Retinal pigment epithelial cell (primary cell): ENCODE results near the gene TROAP.

Source experiments
- DNase-seq: peaks from one replicate; pipeline ENCODE4 v3.0.0-alpha.2; 2010; ENCODE audit warnings: low read depth
- H3K4me3 ChIP-seq: 2 replicates; pipeline ENCODE4 v1.5.1; 2011; ENCODE audit warnings: mild to moderate bottlenecking, low read length, control low read depth, moderate library complexity
- TF ChIP-seq, protein P1 (sequence below): conservative IDR thresholded peaks from 2 replicates; pipeline ENCODE4 v1.5.1; 2011; ENCODE audit warnings: low read depth, low read length, control low read depth, inconsistent platforms

Gene TROAP

DNA sequence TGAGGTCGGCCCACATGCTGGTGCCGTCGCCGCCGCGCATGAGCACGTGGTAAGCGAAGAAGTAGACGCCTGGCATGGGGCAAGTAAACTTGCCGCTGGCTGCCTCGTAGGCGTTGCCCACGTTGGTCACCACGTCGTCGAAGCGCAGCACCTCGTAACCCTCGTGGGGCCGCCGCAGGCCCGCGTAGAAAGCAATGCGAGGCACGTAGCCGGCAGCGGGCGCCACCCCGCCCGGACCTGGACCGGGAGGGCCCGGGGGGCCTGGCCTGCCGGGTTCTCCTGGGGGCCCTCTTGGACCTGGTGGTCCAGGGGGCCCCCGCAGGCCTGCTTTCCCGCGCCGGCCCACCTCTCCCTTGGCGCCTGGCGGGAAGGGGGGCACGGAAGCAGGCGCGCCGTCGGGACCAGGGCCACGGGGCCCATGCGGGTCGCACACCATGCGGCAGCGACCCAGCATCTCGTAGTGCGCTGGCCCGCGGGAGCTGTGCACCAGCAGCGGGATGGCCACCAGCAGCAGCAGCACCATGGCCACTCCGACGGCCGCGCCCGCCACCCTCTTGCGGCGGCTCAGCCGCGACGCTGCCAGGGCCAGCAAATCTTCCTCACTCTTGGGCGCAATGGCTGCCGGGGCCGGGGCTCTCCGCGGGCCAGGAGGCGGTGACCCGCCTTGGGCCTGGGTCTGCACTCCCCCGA lies 13.0 kb downstream of the TROAP start:
- no peak overlapping the region for H3K4me3 ChIP-seq
- TF ChIP-seq, protein P1, sequence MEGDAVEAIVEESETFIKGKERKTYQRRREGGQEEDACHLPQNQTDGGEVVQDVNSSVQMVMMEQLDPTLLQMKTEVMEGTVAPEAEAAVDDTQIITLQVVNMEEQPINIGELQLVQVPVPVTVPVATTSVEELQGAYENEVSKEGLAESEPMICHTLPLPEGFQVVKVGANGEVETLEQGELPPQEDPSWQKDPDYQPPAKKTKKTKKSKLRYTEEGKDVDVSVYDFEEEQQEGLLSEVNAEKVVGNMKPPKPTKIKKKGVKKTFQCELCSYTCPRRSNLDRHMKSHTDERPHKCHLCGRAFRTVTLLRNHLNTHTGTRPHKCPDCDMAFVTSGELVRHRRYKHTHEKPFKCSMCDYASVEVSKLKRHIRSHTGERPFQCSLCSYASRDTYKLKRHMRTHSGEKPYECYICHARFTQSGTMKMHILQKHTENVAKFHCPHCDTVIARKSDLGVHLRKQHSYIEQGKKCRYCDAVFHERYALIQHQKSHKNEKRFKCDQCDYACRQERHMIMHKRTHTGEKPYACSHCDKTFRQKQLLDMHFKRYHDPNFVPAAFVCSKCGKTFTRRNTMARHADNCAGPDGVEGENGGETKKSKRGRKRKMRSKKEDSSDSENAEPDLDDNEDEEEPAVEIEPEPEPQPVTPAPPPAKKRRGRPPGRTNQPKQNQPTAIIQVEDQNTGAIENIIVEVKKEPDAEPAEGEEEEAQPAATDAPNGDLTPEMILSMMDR, result no peak
- no peak for DNase-seq

DNA sequence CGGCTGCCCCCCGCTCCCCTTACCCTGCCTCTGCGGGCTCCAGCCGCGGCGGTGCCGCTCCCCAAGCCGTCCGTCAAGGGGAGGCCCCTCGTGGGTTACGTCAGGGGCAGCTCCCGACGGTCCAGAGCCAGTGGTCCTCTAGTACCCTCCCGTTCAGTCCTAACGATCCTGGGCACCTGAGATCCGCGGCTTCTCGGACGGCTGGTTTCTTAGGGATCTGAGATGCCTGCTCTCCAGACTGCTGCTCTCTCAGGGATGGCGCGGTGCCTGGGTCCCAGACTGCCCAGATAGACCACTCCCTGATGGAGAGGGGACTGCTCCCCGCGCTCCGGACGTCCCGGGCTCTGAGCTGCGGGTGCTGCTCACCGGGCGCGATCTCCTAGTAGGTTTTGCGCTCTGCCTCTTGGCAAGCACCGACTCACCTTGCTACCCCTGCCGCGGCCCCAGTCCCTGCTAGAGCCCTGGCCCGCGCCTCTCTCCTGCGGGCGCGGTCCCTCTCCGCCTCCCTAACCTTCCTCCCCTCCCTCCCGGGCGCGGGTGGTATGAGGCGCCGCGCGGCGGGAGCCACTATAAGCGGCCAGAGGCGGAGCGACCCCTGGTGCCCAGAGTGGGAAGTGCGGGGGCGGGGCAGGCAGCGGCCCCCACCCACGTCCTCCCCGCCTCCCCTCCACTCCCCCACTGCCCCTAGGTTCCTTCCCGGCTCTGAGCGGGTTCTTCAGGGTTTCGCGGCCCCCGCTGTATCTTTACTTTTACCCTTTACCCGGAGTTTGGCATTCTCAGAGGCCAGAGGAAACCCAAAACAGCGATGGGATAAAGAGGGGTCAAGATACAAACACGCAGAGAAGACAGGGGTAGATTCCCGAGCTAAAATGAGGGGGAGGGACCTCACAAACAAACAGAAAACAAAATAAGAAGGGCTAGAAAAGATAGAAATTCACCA lies 13.9 kb downstream of the TROAP start, which contains the start of gene C1QL4:
C1QL4 (minus strand) TSS at position 544 of the 940 bp plus-strand sequence. CDS start 711 bp downstream, outside the sequence.
- H3K4me3 ChIP-seq, result peak within 1 kb of the TSS; percentile 31
- TF ChIP-seq, protein P1, result peak; percentile 85
- DNase-seq, result no peak

DNA sequence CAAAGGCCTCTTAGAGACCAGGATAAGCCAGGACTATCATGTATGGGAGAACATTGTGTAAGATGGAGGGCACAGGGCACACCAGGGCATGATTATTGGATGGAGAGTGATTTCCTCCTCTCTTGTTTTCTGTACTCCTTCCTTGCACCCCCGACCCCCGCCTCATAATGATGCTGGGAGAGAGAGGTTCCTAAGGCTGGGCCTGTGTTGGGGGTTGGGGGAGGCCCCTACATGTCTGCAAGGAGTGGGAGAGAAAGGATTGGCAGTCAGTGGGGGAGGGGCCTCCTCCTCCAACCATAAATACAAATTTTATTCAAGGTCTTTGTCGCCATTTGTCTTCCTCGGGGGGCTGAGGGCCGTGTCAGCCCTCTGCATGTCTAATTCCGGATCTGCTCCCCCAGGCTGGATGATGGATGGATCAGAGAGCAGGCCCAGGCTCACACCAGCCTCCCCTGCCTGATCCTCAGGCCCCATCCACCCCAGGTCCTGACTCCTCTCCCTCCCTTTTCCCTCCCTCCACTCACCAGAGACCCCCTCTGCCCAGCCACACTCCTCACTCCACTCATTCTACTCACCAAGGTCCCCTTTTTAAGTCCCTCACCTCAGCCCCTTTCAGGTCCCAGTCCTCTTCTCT lies 15.9 kb downstream of the TROAP start:
- TF ChIP-seq, protein P1, result no peak
- DNase-seq, result no peak

DNA sequence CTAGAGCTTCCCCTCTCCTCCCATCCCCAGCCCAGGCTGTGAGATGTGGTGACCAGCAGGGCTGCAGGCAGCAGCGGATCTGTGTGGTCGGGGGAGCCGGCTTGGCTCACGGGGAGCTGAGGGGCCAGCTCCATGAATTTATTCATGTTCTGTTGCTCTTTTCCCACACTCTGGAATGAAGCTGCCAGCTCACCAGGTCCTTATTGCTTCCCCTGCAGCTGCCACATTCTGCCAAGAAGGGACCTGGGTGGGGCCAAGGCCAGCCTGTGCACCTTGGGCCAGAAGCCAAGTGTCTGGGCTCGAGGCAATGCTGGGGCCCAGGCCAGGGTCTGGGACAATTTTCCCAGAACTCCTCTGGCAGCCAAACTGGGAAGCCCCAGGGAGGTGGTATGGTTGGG lies 16.4 kb downstream of the TROAP start:
- no peak overlapping the region for H3K4me3 ChIP-seq
- TF ChIP-seq, protein P1, result no peak
- no peak for DNase-seq

More for the DNA sequence above, 15.9 kb downstream of the TROAP start:
- no peak overlapping the region for H3K4me3 ChIP-seq

DNA sequence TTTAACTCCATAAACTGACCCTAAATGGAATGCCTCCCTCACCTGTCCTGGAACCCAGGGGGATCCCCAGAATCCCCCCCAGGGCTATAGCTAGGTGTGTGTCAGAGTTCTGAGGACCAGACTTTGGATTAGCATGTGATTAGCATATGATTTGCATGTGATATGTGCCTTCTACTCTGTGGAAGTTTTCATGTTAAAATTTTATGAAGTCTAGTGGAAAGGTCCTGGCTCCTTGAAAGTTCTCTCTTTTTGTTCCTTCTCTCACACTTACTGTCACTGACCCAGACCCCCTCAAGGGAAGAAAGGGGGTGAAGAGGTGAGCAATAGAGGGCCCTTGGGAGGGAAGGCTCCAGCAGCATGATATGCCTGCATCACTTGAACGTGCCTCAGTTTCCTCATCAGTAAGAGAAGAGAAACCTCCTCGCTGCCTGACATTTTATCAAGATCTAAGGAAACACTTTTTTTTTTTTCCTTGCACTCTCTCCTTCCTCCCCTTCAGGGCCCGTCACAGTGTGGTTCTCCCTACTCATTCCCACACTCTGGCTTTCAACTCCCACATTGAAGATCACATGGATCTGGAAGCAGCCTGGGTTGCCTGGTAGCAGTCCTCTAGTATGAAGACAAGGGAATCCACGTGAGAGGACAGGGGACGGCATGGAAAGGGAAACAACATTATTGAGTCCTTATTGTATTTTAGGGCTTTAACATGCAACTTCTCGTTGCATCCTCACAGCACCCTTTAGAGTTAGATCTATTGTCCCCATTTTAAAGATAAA lies 17.2 kb downstream of the TROAP start:
- DNase-seq, result no peak

More for the DNA sequence above, 17.2 kb downstream of the TROAP start:
- TF ChIP-seq, protein P1, result no peak
- no peak overlapping the region for H3K4me3 ChIP-seq
